HL-60/S4 treated with retinoic acid at 250 ng/mL for 4 days and 3 days (cell line): ENCODE measurements around the gene ST8SIA1.

Source experiments
- in situ Hi-C: fragments of 300-500 bp; cut with MboI; formaldehyde crosslinking; loops from 2 replicates; pipeline ENCODE4 v1.7.0; 2022; ENCODE audit warnings: low sequenced_read_pairs

The ST8SIA1 gene

DNA sequence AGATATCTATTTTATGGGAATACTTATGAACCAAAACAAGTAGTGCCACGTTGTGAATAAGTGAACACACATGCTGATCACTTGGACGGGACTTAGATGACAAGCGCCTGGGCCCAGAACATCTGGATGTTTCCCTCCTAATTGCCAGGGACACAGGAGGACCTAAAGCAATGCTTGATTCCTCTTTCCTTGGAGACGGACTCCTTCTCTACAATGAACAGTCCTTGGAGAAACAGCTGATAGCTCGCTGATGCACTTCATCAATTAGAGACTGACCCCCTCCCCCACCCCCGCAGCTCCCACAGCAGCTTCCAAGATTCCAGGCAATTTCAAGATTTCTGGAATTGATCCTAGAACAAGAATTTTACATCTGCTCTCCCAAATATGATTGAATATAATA is 86.4 kb downstream of the ST8SIA1 start:
- in situ Hi-C loops, result no loop called here

DNA sequence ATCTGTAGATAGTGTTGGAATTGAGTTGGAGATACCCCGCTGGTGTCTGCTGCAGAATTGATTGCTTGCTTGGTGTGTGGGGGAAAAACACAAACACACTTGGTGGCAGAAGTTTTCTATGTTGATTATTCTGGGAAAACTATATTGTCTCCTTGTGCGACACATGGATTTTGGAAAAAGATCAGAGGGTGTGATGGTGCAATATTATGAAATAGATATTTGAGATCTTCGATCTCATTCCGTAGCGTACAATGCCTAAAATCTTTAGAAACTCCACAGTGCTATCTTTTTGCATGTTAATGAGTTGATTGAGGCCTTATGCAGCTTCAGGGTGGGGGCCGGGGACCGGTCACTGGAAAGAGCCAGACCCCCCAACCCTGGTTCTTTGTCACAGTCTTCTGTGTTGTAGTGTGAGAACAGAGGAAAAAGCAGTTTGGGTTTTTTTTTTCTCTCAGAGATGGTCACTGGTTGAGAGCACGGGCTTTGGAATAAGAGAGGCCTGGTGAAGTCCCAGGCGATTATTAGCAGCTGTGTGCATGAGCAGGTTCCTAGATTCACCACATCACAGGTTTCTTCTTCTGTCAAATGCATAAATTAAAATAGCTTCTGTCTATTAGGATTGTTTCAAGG is 88.2 kb downstream of the ST8SIA1 start:
- in situ Hi-C loops, result no loop called here

DNA sequence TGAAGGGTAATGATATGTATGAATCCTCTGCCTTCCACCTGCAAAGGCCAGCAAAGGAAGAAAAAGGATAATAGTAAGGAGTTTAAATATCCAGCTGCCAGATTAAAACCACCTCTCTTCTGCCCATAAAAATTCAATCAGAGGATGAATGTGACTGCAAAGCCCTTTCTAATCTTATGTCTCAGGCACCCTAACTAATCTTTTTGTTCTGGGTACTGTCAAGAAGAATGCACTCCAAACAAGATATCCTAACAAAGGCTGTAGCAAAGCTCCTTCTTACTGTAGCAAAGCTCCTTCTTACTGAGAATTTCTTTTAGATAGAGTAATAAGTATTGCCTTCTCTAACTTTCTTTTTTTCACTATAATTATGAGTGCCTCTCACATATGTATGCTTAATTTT is 91.8 kb downstream of the ST8SIA1 start:
- in situ Hi-C loops, result no loop called here

DNA sequence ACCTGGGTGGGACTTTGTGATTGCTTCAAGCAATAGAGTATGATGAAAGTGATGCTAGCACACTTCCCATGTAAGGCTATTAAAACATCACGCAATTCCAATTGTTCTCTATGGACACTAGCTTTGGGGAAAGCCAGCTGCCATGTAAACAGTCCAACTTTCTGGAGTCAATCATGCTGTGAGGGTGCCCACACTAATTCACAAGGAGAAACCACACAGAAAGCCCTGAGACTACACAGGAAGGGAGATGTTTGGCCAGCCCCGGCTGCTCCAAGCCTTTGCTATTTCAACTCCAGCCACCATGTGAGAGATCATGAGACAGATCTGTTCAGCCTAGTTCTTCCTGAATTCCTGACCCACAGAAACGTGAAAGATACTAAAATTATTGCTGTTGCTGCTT is 96.3 kb downstream of the ST8SIA1 start:
- in situ Hi-C loops, result no loop called here

DNA sequence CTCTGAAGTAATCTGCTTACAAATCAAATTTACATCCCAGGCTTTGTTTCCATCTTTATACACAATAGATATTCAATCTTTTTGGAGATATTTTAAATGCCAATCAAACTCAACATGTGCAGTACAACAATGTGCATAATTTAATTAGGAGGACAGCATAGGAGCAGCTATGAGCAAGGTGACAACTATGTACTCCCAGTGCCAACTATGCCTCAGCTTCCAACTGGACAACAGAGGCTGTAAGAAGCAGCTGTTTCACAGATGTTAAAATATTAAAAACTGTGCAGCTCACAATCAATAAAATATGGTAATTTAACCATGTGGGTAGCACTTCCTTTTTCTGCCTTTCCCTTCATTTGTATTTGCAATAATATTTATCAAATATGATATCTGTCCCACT is 99.9 kb downstream of the ST8SIA1 start:
- in situ Hi-C loops, result no loop called here

DNA sequence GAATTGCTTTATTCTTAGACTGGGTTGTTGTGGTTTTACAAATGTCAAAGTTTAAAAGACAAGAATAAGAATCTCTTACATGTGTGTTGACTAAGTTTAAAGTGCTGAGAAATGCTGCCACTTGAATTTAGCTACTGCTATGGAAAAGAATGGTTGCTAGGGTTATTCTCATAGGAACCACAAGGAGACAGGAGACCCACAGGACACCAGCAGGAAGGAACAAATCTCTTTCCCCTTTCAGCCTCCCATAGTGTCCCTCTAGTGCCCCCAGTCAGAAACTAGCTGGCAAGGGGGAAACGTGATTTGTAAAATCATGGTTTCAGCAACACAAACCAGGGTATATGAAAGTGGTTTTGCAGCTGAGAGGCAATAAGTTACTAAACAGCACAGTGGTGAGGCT is 102.7 kb downstream of the ST8SIA1 start:
- in situ Hi-C loops, result no loop called here

DNA sequence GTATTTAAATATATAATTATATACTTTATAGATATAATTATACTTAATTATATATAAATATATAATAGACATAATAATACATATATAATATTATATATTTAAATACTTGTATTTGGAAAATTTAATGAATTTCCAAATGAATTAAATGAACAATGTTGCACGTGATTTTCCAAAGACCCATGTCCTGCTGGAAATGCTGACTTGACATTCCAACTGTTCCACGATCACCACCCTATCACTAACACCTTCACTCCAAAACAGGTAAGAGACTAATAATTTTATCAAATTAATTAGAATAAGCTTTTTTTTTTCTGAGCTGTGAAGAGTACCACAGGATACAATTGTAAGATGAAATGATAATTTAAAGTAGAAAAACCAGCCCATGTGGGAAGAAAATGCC is 103.4 kb downstream of the ST8SIA1 start:
- in situ Hi-C loops, result no loop called here

DNA sequence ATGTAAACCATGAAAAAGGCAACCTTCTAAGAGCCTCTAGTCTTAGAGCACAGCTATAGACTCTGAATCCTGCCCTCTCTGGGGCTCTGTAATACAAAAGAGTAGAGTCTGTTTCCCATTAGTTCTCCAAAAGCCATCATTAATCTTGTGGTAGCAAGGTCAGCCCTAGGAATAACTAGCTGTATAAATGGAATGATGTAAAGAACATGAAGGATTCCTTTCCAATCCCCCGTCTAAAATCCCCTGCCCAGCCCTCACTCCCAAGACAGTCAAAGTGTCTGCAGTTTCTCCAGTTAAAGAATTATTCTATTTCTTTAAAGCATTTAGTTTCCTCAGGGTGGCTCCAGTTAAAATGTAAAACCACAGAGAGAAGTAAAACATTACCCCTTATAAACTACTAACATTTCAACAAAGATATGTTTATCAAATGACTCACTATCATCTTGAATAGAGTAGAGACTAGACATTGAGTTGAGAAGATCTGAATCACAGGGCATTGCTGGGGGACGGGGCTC is 104.2 kb downstream of the ST8SIA1 start:
- in situ Hi-C loops, result no loop called here

DNA sequence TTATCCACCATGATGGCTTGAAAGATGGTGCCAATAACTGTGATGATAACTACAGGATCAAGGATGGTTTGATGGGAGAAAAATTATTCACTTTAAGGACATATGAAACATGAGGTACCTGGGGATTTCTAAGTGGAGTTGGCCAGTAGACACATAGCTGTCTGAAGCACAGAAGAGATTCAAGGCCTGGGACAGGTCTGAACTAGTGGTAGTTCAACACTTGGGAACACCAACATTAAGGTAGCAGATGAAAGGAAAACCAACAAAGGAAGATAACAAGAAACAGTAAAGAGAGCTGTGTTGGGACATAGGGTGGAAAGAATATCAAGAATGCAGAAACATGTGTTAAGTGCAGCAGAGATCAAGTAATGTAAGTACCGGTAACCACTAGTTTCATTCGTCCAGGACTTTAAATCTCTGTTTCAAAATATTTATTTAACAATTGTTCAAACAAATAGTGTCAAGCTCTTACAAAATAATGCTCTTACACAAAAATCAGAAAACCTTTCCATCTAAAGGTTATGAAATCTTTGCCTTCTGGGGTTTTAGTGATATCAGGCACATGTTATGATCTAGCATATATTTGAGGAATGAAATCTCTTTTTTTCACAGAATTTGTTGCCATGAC is 104.7 kb downstream of the ST8SIA1 start:
- in situ Hi-C loops, result no loop called here

DNA sequence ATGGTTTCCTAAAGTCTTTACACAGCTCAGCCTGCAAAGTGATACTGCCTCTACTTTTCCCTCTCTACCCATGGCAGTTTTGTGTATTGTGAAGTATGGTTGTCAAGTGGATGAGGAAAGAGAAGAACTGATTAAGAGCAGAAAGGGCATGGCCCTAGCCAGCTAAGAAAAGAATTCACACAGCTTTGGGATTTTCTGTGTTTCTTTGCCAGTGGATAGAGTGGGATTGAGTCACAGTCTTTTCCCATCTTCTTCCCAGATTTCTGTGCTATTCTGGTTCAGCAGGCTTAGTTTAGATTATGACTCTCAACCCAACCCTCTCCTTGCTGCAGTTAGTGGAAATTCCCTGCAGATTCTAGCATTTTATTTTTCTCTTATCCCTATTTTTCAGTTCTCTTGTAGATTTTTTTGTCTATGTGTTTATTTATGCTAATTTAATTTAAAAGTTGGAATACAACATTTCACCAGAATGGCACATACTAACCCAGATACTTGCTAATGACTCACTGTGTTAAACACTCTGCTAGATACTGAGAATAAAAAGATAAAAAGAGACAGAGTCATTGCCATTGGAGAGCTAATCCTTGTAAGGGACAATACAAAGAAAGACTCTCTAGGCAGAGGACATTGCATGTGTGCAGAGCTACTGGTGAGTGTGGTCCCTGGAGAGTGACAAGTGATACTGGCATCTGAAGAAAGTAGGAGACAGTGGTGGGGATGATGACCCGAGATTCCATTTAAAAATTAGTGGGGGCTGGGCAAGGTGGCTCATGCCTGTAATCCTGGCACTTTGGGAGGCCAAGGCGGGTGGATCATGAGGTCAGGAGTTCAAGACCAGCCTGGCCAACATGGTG is 106.3 kb downstream of the ST8SIA1 start:
- in situ Hi-C loops, result no loop called here

DNA sequence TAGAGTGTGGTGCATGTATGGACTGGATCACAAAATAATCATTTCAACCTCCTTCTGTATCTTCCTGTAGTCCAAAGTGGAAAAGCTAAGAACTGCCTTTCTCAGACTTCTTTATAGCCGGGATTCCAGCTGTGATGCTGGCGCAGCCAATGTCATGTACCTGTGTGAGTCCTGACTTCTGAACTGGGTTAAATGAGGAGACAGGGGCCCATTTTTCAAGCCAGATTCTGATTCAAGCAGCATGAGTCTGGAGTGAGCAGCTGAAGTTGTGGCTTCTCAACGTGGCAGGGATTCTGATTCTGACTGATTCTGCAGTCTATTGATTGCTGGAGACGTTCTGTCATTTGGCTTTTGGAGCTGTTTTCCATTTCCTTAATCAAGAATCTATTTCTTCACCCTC is 111.2 kb downstream of the ST8SIA1 start:
- in situ Hi-C loops, result no loop called here

DNA sequence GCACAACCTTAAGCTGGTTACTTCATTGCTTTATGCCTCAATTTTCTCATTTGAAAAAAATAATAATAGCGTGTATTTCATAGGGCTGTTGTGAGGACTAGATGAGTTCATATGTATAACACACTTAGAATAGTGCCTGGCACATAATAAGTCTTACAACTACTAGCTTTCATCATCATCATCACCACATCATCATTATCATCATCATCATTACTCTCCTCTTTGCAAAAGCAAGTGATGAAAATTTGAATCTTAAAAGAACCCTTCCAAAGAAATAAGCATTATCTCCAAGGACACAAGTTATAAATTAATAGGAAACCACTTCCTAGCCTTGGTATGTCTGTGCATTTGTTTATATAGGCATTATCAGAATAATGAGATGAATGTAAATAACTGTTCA is 117.0 kb downstream of the ST8SIA1 start:
- in situ Hi-C loops, result no loop called here

DNA sequence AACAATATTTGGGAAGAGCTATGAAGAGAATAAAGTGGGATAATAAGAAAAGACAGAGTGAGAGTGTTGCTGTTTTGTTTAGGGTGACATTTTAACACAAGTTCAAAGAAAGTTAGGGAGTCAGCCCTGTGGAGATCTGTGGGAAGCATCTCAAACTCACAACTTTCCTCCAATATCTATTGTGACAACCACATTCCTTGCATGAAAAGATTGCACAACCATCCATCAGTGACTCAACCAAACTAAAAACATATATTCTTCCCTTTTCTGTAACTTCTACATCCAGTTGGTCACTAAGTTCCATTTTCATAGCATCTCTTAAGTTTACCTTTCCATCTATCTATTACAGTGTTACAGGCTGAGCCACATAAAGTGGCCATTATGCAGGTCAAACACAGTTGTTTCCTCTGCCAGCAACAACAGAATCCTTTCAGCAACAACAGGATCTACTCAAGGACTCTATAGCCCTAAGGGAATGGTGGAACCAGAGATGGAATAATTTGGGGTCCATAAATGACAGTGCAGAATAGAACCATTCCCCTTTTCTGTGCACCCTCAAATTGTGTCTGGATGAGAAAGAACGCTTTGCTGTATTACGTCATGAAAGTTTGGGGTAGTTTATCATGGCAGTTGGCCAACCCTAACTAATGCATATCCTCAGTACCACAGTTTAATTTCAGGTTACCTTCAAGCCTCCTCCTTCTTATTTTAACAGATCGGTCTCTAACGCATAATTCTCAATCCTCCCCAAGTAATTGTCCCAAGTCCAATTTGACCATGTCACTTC is 118.8 kb downstream of the ST8SIA1 start:
- in situ Hi-C loops, result no loop called here

DNA sequence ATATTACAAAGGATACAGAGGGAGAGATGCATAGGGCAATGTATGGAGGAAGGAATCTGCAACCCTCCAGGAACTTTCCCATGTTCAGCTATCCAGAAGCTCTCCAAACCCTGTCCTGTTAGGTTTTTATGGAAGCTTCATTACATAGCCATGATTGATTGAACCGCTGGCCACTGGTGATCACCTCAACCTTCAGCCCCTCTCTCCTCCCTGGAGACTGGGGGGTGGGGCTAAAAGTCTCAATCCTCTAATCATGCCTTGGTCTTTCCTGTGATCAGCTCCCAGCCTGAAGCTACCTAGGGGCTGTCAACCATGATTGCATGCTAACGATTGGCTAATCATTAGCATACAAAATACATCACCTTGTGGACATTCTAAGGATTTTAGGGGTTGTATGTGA is 123.4 kb downstream of the ST8SIA1 start:
- in situ Hi-C loops, result no loop called here

DNA sequence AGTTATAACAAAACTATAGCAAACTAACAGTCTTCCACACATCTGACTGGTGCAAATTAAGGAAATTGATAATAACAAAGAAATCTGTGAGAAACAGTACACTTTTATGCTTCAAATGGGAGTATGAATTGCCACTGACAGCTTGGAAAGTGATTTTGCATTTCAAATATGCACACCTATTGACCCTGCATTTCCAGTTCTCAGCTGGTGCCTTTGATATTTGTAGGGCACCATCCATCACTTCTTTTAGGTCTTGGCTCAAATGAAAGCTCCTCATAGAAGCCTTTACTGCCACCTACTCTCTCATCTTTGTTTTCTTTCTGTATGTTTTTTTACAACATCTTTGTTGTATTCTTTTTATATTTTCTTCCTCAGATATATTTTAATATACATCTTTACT is 125.1 kb downstream of the ST8SIA1 start:
- in situ Hi-C loops, result no loop called here

DNA sequence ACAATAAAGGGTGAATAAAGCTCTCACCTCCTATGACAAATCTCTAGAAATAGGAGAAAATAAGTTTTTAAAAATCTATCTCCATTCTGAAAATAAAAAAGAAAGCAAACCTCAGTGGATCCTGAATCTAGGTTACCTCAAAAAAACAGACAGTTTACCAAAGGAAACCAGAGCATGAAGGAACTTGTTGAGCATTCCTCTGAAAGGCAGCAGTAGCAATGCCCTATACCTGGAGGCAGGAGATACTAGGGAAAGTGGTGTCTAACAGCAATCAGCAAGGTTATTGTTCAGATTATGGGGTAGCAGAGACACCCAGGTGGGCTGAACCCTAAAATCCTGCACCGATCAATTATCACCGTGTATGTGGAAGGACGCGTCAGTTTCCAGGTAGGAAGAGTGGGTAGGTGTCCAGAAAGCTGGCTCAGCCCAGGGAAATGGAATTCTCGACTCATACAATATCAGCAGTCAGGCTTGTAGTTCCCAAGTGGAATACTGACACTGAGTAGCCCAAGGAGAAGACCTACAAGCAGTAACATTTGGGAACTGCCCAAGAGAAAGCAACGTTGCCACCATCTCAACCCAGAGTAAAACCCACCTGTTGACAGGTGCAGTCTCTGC is 128.3 kb downstream of the ST8SIA1 start:
- in situ Hi-C loops, result no loop called here

DNA sequence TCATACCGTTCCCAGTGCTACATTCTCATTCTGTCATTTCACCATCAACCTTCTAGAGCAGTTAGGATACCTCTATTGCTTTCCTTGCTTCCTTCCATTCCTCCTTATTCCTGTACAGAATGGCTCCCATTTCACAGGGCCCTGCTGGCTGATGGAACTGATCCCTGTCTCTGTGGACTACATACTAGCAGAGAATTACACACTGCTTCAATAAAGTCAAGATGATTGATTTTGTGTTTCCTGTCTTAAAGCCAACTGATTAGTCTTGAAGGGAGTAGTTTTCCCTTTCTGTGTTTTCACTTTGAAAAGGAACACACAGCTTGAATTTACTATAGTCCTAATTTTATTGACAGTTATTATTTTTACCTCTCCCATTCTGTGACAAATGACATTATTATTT is 130.1 kb downstream of the ST8SIA1 start:
- in situ Hi-C loops, result no loop called here

DNA sequence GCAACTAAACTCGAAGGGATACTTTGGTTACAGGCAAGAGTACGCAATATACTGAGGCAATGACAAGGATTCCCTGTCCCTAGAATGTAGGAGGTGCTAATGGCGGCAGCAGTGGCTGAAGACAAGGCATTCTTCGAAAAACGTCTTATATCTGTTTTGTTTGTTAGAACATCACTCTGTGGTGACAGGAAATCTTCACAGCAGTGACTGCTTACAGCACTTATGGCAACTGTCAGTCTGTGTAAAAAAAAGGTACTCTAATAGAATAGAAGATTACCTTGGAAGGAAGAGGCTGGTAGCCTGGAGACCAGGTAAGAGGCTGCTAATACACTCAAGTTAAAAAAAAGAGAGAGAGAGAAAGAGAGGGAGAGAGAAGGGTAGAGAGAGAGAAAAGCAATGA is 131.7 kb downstream of the ST8SIA1 start:
- in situ Hi-C loops, result no loop called here

DNA sequence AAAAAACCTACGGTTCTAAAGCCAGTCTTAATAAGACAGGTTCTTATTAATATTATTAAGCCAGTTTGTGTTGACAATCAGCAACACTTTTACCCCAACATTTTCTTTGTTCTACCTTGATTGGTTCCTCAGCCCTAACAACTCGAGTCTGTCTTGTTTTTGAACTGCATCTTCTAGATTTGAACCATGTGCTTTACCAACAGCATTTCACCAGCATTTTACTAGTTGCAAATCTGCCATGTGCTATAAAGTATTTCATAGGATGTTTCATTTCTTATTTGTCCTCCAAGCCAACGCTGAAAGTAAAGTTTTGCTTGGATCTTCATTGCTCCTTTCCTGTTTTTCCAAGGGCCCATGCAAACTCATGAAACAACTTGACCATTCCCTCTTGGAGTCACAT is 133.4 kb downstream of the ST8SIA1 start:
- in situ Hi-C loops, result no loop called here

DNA sequence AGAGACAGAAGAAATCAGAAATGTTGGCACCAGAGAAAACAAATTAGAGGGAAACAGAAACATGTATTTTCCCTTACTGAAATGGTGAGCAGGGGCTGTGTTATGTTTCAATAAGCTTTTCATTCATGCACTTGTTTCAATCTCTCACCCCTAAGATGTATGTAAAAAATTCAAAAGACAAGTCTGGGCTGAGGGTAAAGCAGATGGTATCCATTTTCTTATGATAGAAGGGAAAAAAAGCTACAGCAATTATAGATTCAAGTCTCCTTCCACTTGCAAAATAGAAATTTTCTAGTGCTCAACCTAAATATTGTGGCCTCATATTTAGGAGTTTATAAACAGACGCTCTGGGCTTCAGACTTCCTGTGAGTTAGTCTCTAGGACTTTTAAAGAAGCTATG is 138.3 kb downstream of the ST8SIA1 start:
- in situ Hi-C loops, result no loop called here

DNA sequence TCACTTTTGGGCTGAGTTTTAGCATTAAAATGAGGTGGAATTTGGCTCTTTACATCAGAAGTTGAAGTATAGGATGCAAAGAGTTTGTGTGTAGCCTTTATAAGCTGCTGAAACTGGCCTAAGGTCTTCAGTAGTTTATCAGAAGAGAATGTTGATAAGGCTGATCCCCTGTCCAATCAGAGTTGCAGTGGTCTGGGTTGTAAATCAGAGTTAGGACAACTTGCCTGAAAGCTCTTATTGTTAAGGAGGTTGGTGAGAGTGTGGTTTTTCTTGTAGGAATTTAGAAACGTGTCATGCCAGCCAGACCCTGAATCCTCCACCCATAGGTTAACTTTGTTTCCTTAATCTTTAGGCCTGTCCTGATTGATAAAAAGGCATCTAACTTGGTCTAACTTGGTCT is 143.5 kb downstream of the ST8SIA1 start:
- in situ Hi-C loops, result no loop called here
